ENCODE measurements around the gene TBL1X. TPM values are rescaled to one million over a fixed set of nuclear protein-coding genes. Genes with fewer than 3 reads are reported as not detected.

Gene TBL1X
- total and polyA plus RNA-seq, 2 experiments from 2014 or later = 8.7 to 26.9 TPM

- Histone ChIP-seq H2AFZ (no peak overlapping the region), H4K20me1 (replicated peaks; ENCODE audit: insufficient read depth) (no peaks in the 10 kb centered on the region), H3K4me3 (no peak overlapping the region), H3K36me3 (ENCODE audit: insufficient read depth) (no peaks in the 10 kb centered on the region), H3K79me2 (replicated peaks; ENCODE audit: insufficient read depth) (peaks cover 39% of the 10 kb centered on the region), H3K4me1 (ENCODE audit: insufficient read depth) (peaks cover 9% of the 10 kb centered on the region; the same call in 1 of the 2 replicates), H3K27ac (ENCODE audit: low read depth) (no peak overlapping the region), H3K27me3 (ENCODE audit: insufficient read depth) (no peaks in the 10 kb centered on the region), H3F3A (replicated peaks; ENCODE audit: low read depth) (no peaks in the 10 kb centered on the region), H3K4me2 (no peak overlapping the region), H3K9me2 (ENCODE audit: insufficient read depth) (no peaks in the 10 kb centered on the region)
- Mint-ChIP-seq H3K27ac (no peak overlapping the region), H3K4me3 (no peak overlapping the region), H3K27me3 (ENCODE audit: insufficient read depth, low read depth, poor library complexity) (no peaks in the 10 kb centered on the region), H3K36me3 (ENCODE audit: low read depth) (peaks cover 28% of the 10 kb centered on the region), H3K9me3 (peaks cover 9% of the 10 kb centered on the region; the same call in 2 of the 3 replicates), H3K4me1 (peaks cover 27% of the 10 kb centered on the region)
- DNase-seq (ENCODE audit: low spot score) (no peak), ATAC-seq (no peak)
- no peak for TF ChIP-seq EZH2 (IDR thresholded peaks at IDR 0.05; ENCODE audit: low read depth, unreplicated experiment)
- TF ChIP-seq ETS1 (IDR thresholded peaks at IDR 0.05) = no peak
- TF ChIP-seq EZH2phosphoT487 (IDR thresholded peaks at IDR 0.05; ENCODE audit: unreplicated experiment) = no peak
- no peak for TF ChIP-seq POLR2AphosphoS5 (IDR thresholded peaks at IDR 0.05; ENCODE audit: low read depth)
- TF ChIP-seq NANOG (IDR thresholded peaks at IDR 0.05; ENCODE audit: borderline replicate concordance) = no peak
- TF ChIP-seq CREB1 (CRISPR knock-in tag; IDR thresholded peaks at IDR 0.05; ENCODE audit: low read depth) = no peak
- no peak for TF ChIP-seq ZNF114 (CRISPR knock-in tag; IDR thresholded peaks at IDR 0.05)
- TF ChIP-seq ZNF331 (CRISPR knock-in tag; IDR thresholded peaks at IDR 0.05; ENCODE audit: low read depth) = no peak
- no peak for TF ChIP-seq JUNB (IDR thresholded peaks at IDR 0.05; ENCODE audit: unreplicated experiment)
- no peak for TF ChIP-seq REST (IDR thresholded peaks at IDR 0.05; ENCODE audit: unreplicated experiment)
- no peak for TF ChIP-seq STAT1 (IDR thresholded peaks at IDR 0.05; ENCODE audit: unreplicated experiment)
- no peak for TF ChIP-seq ZNF462 (CRISPR knock-in tag; IDR thresholded peaks at IDR 0.05)
- no peak for TF ChIP-seq CTCF (conservative IDR thresholded peaks at IDR 0.05; ENCODE audit: low read depth in 2 of 2)
These were observed 17.6 kb downstream of the TBL1X start for GRCh38 chrX:9482408-9482807.

All from GM23338 (cell line).